Mucosa of descending colon (tissue), 3 donors: Measurements from ENCODE around the gene SH3BP4. TPM values are rescaled to one million over a fixed set of nuclear protein-coding genes. Genes with fewer than 3 reads are reported as not detected.

Experiments used
- ATAC-seq: fragments of 200-7000 bp; cut with Tn5 transposase; one replicate; pipeline ENCODE4 v1.9.1; 2020; ENCODE audit warnings: mild to moderate bottlenecking, moderate library complexity
- DNase-seq, 3 donors: peaks; one replicate each; pipeline ENCODE4 v3.0.0-alpha.2; 2020
- H3K36me3 ChIP-seq: fragments of 200-600 bp; one replicate; pipeline ENCODE4 v1.8.0; 2021; ENCODE audit warnings: low read depth, mild to moderate bottlenecking
- H3K4me1 ChIP-seq: fragments of 200-600 bp; one replicate; pipeline ENCODE4 v1.8.0; 2021; ENCODE audit warnings: low read depth, mild to moderate bottlenecking
- H3K4me3 ChIP-seq: fragments of 200-600 bp; one replicate; pipeline ENCODE4 v1.8.0; 2021; ENCODE audit warnings: mild to moderate bottlenecking
- H3K9me3 ChIP-seq: fragments of 200-600 bp; one replicate; pipeline ENCODE4 v1.8.0; 2021; ENCODE audit warnings: mild to moderate bottlenecking
- CTCF ChIP-seq: fragments of 200-600 bp; IDR thresholded peaks from one replicate; pipeline ENCODE4 v1.8.0; 2022; ENCODE audit warnings: antibody characterized with exemption, mild to moderate bottlenecking
- intact Hi-C, 2 donors: fragments of 100-400 bp; cut with DNase I in 1 of 2; cut with micrococcal nuclease in 1 of 2; formaldehyde crosslinking; loops; one replicate each; pipeline versions ENCODE4 v1.11.0 to v1.11.1; 2022; cut with DNase I, micrococcal nuclease
- total RNA-seq, 3 donors: library from RNA; stranded (reverse); fragmentation: NEBNext Ultra II Directional in 2 of 3; extraction: Animal tissue kit (Norgen Biotek cat#: 25700) in 2 of 3; gene quantifications; one replicate each; pipeline versions ENCODE4 v1.2.1 to v1.2.4, GENCODE V29; 2021 to 2023
- donor health status: DM: no; HTN: no; CAD: no; lungs with moderate emphysema.
- donor health status: DM: no; HTN: no; CAD: no.
- donor health status: DM: no; HTN: yes; CAD: no.

The SH3BP4 gene
- total RNA-seq, 3 donors from 2014 or later: 18.0 to 30.4 (median 29.6) TPM

- Histone ChIP-seq H3K4me1 (peaks cover 34% of the 10 kb centered on the region), H3K4me3 (no peak overlapping the region), H3K36me3 (no peaks in the 10 kb centered on the region), H3K9me3 (no peaks in the 10 kb centered on the region)
- DNase-seq: no peak
- no peak for ATAC-seq
- intact Hi-C loops: loop anchor here in 1 of 2 donors (10.0 kb wide), 1 partner anchor 96 kb away; no protein-coding TSS in a partner anchor
- no peak for TF ChIP-seq CTCF
Measured at GRCh38 chr2:234958311-234958710, 6.5 kb downstream of the SH3BP4 start.

- Histone ChIP-seq H3K36me3 (no peaks in the 10 kb centered on the region), H3K9me3 (no peaks in the 10 kb centered on the region), H3K4me1 (peaks cover 29% of the 10 kb centered on the region), H3K4me3 (no peak overlapping the region)
- TF ChIP-seq CTCF: no peak
- intact Hi-C loops: loop anchor here in 1 of 2 donors (10.0 kb wide), 1 partner anchor 96 kb away; no protein-coding TSS in a partner anchor
- ATAC-seq (no peak), DNase-seq (no peak)
Measured at GRCh38 chr2:234958746-234959395, 7.1 kb downstream of the SH3BP4 start.

GRCh38 chr2:234960175-234961088 lies 8.6 kb downstream of the SH3BP4 start:
- Histone ChIP-seq H3K36me3 (no peaks in the 10 kb centered on the region), H3K4me3 (no peak overlapping the region), H3K9me3 (no peaks in the 10 kb centered on the region), H3K4me1 (peaks cover 14% of the 10 kb centered on the region)
- intact Hi-C loops: no loop called here
- TF ChIP-seq CTCF: no peak
- ATAC-seq: no peak
- no peak for DNase-seq

- ATAC-seq: no peak
- Histone ChIP-seq H3K36me3 (no peaks in the 10 kb centered on the region), H3K4me1 (peaks cover 6% of the 10 kb centered on the region), H3K4me3 (no peak overlapping the region), H3K9me3 (no peaks in the 10 kb centered on the region)
- no peak for TF ChIP-seq CTCF
- no peak for DNase-seq
- intact Hi-C loops: no loop called here
Measured at GRCh38 chr2:234961784-234962183, 10.0 kb downstream of the SH3BP4 start.

DNA sequence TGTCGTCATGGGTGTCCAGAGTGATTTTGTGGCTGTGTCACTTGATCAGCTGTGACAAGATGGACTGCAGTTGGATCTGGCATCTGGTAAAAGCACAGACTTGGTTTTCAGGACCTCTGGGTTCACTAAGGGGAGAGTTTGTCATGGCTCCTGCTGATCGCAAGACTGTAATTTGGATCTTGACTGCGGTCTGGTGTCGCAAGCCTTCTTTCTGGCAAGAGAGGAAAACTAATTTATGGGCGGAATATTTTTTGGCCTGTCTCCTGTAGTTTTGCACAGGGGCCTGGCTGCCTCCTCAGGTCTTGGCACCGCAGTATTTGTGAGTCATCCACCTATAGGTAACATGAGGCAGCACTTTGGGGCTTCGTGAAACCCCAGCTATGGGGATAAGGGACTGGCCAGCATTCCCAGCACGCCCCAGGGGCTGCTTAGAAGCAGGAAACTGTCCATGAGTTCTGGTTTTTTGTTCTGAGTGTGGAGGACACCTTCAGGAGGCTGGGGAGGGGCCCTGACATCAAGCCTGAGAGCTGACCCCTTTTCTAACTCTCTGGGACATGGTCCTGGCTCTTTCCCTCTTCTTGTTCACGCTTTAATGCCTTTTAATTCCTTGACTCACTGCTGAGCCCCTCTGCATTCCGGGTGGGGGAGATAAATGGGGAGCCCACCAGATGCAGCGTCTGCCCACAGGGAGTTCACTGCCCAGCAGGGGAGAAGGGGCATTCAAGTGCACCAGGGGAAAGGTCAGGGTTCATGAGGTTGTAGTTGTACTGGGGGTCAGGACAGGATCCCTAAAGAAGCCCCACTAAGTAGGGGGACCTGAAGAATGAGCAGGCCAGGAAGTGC lies 12.2 kb downstream of the SH3BP4 start:
- intact Hi-C loops: no loop called here
- no peaks in the 10 kb centered on the region for H3K9me3 ChIP-seq
- no peaks in the 10 kb centered on the region for H3K4me1 ChIP-seq
- ATAC-seq (no peak), DNase-seq (no peak)
- H3K36me3 ChIP-seq: no peaks in the 10 kb centered on the region
- TF ChIP-seq CTCF: no peak
- H3K4me3 ChIP-seq: no peak overlapping the region
